ENCODE results near the gene CAPN1.

DNA sequence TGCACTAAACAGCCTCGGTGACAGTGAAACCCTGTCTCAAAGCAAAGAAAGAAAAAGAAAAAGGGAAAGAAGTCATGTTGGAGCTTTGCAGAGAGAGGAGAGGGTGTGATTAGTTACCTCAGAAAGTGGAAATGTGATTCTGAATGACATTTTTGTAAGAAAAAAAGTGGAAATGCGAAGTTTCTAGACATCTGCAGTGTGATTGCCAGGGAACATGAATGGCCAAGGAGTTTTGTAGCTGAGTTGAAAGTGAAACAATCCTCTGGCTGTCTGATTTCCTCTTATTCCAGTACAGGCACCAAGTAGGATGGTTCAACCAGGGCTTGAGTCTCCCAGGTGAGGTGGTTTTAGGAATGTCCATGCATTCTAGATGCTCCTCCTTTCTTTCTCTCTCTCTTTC is 29.6 kb upstream of the CAPN1 start:
- TF ChIP-seq POLR2A (IDR thresholded peaks at IDR 0.05; ENCODE audit: low read length) (no peak), GATA1 (IDR thresholded peaks at IDR 0.05; ENCODE audit: low read depth, low read length) (no peak)

Data from erythroblast (primary cell).